Loucy (cell line): ENCODE data around the gene LTF.
"Not testable (repeated sequence)": the region's sequence is repeated elsewhere in the genome, so short reads cannot be mapped to it uniquely, and the experiment has no call there.

Source experiments
- H2AFZ ChIP-seq: fragments of 200-600 bp; sonication (generic); 2 replicates; pipeline ENCODE4 v1.6.0; 2016; ENCODE audit warnings: antibody characterized with exemption, mild to moderate bottlenecking, low read length, moderate library complexity
- H3F3A ChIP-seq: fragments of 200-600 bp; 2 replicates; pipeline ENCODE4 v1.6.0; 2016; ENCODE audit warnings: antibody characterized with exemption, low read depth, mild to moderate bottlenecking
- H3K27me3 ChIP-seq: fragments of 200-600 bp; sonication (generic); 2 replicates; pipeline ENCODE4 v1.6.1; 2014; ENCODE audit warnings: low read length, mild to moderate bottlenecking; ENCODE audit not compliant: insufficient read depth, poor library complexity, severe bottlenecking
- H3K36me3 ChIP-seq: fragments of 200-600 bp; sonication (generic); 2 replicates; pipeline ENCODE4 v1.6.1; 2016; ENCODE audit warnings: low read length; ENCODE audit not compliant: insufficient read depth
- H3K4me1 ChIP-seq: fragments of 200-600 bp; sonication (generic); 2 replicates; pipeline ENCODE4 v1.5.1; 2014; ENCODE audit warnings: low read length, mild to moderate bottlenecking; ENCODE audit not compliant: insufficient read depth, poor library complexity, severe bottlenecking
- H3K4me2 ChIP-seq: fragments of 200-600 bp; sonication (generic); 2 replicates; pipeline ENCODE4 v1.6.0; 2014; ENCODE audit warnings: antibody characterized with exemption, low read length, low read depth, mild to moderate bottlenecking; ENCODE audit not compliant: poor library complexity, severe bottlenecking
- H3K4me3 ChIP-seq: fragments of 200-600 bp; sonication (generic); 2 replicates; pipeline ENCODE4 v1.5.1; 2014; ENCODE audit warnings: low read length, mild to moderate bottlenecking, mixed read lengths; ENCODE audit not compliant: poor library complexity, severe bottlenecking
- H3K79me2 ChIP-seq: fragments of 200-600 bp; sonication (generic); 2 replicates; pipeline ENCODE4 v1.6.1; 2014; ENCODE audit warnings: low read length; ENCODE audit not compliant: insufficient read depth
- H3K9ac ChIP-seq: fragments of 200-600 bp; sonication (generic); 2 replicates; pipeline ENCODE4 v1.6.0; 2014; ENCODE audit warnings: mild to moderate bottlenecking, low read depth, low read length, moderate library complexity; ENCODE audit not compliant: poor library complexity, severe bottlenecking
- H3K9me2 ChIP-seq: fragments of 200-600 bp; sonication (generic); replicated peaks from 2 replicates; pipeline ENCODE4 v1.6.1; 2016; ENCODE audit warnings: low read depth, low read length, mixed read lengths
- H3K9me3 ChIP-seq: fragments of 200-600 bp; sonication (generic); 2 replicates; pipeline ENCODE4 v1.6.1; 2014; ENCODE audit warnings: mild to moderate bottlenecking, antibody characterized with exemption, low read length, low read depth; ENCODE audit not compliant: insufficient read depth
- H4K20me1 ChIP-seq: fragments of 200-600 bp; sonication (generic); 2 replicates; pipeline ENCODE4 v1.6.0; 2014; ENCODE audit warnings: antibody characterized with exemption, low read length, mild to moderate bottlenecking; ENCODE audit not compliant: insufficient read depth, poor library complexity, severe bottlenecking
- EZH2phosphoT487 ChIP-seq: fragments of 200-600 bp; IDR thresholded peaks from 2 replicates; pipeline ENCODE4 v1.6.1; 2018; ENCODE audit warnings: antibody characterized with exemption, mild to moderate bottlenecking, moderate library complexity, borderline replicate concordance
- TF ChIP-seq, protein P1 (sequence below): fragments of 200-600 bp; sonication (generic); conservative IDR thresholded peaks from 2 replicates; pipeline ENCODE4 v1.5.1; 2014; ENCODE audit warnings: mild to moderate bottlenecking, antibody characterized with exemption, low read length

The LTF gene

DNA sequence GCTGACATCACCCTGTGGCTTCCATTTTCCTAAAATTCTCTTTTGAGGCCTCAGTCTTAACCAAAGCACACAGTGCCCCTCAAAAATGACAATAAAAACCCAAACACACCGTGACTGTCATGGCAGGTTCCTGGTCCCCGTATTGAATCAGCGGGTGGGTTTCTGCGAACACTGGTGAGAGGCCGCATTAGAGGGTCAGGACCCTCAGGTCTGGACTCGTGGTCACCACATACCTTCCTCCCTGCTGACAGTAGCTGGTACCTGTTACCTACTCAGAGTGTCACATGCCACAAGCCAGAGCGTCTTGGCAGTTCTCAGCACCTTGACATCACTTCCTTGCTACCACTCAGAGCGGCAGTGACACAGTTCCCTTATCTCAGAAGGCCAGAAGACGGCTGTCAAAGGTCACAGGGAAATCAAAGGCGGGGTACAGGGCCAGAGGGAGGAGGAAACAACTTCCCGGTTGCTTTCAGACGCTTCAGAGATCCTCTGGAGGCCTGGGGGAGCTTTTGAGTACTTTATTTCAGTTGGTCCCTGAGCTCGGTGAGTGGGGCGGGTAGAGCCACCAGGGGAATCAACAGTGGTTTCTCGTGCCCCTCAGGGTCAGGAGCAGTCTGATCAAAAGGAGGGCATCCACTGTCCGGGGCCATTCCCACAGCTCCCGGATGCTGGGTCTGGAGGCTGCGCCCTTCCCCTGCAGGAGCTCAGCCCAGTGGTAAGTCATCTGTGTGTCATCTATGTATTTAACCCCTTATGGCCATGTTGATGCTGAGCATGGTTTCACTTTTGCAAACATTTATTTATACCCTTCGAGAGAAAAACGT, 57.7 kb downstream of the LTF start, which contains the start of the genes CCR5AS and CCRL2:
Gene CCR5AS, minus strand, starts transcription at position 279 of the 824 bp plus-strand sequence.
Gene CCRL2, plus strand, starts transcription at position 472 of the 824 bp plus-strand sequence. CDS start 821 bp downstream, outside the sequence.
- H3K9ac ChIP-seq: no peak within 1 kb of the TSS
- no peak for TF ChIP-seq EZH2phosphoT487
- TF ChIP-seq, protein P1, sequence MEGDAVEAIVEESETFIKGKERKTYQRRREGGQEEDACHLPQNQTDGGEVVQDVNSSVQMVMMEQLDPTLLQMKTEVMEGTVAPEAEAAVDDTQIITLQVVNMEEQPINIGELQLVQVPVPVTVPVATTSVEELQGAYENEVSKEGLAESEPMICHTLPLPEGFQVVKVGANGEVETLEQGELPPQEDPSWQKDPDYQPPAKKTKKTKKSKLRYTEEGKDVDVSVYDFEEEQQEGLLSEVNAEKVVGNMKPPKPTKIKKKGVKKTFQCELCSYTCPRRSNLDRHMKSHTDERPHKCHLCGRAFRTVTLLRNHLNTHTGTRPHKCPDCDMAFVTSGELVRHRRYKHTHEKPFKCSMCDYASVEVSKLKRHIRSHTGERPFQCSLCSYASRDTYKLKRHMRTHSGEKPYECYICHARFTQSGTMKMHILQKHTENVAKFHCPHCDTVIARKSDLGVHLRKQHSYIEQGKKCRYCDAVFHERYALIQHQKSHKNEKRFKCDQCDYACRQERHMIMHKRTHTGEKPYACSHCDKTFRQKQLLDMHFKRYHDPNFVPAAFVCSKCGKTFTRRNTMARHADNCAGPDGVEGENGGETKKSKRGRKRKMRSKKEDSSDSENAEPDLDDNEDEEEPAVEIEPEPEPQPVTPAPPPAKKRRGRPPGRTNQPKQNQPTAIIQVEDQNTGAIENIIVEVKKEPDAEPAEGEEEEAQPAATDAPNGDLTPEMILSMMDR: no peak

GRCh38 chr3:46406443-46406787, 58.3 kb downstream of the LTF start:
- Histone ChIP-seq H3K36me3 (no peaks in the 10 kb centered on the region), H3F3A (no peaks in the 10 kb centered on the region), H4K20me1 (no peaks in the 10 kb centered on the region), H3K9me2 (no peaks in the 10 kb centered on the region), H3K9ac (no peak overlapping the region), H2AFZ (no peak overlapping the region), H3K4me3 (no peak overlapping the region), H3K4me2 (no peak overlapping the region), H3K79me2 (no peaks in the 10 kb centered on the region), H3K27me3 (no peaks in the 10 kb centered on the region), H3K4me1 (peaks cover 13% of the 10 kb centered on the region), H3K9me3 (no peaks in the 10 kb centered on the region)
- TF ChIP-seq, protein P1: no peak
- no peak for TF ChIP-seq EZH2phosphoT487

More for the DNA sequence above, 57.7 kb downstream of the LTF start, which contains the start of the genes CCR5AS and CCRL2:
- no peaks in the 10 kb centered on the region for H4K20me1 ChIP-seq
- no peak within 1 kb of the TSS for H3K4me2 ChIP-seq
- H3K36me3 ChIP-seq: no peaks in the 10 kb centered on the region
- H2AFZ ChIP-seq: no peak within 1 kb of the TSS
- no peaks in the 10 kb centered on the region for H3K9me3 ChIP-seq
- peaks cover 13% of the 10 kb centered on the region for H3K4me1 ChIP-seq
- no peak within 1 kb of the TSS for H3K4me3 ChIP-seq
- no peaks in the 10 kb centered on the region for H3K27me3 ChIP-seq
- no peaks in the 10 kb centered on the region for H3F3A ChIP-seq
- H3K9me2 ChIP-seq: no peaks in the 10 kb centered on the region
- no peaks in the 10 kb centered on the region for H3K79me2 ChIP-seq

DNA sequence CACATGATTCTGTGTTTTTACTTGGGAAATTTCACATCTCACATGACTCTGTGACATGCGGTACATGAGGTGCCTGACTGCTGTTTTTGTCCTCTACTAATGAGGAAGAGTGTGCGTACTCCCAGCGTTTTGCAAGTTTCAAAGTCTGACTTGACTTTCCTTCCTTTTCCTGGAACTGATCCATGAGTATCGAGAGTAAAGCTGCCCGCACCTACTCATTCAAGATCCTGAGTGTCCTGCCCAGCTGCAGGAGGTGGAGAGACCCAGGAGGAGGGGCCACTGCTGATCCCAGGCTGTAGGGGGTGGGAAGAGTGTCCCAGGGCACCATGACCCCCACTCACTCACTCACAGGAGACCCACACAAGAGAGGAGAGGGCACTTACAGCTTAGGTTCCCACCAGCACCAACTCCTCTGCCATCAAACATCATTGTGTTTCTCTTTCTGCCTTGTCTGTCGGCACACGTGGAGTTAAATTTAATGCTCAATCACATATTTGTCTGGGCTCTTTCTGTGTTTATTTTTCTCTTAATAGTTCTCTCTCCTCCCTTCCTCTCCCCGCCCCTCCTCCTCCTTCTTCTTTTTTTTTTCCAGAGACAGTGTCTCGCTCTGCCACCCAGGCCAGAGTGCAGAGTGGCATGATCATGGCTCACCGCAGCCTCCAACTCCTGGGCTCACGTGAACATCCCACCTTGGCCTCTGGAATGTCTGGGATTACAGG, 59.2 kb downstream of the LTF start:
- no peak overlapping the region for H3K9ac ChIP-seq
- no peaks in the 10 kb centered on the region for H3K9me2 ChIP-seq
- no peaks in the 10 kb centered on the region for H3K9me3 ChIP-seq
- H3K27me3 ChIP-seq: no peaks in the 10 kb centered on the region
- H3K4me3 ChIP-seq: no peak overlapping the region
- H4K20me1 ChIP-seq: no peaks in the 10 kb centered on the region
- H3K36me3 ChIP-seq: no peaks in the 10 kb centered on the region
- no peak overlapping the region for H3K4me2 ChIP-seq
- no peaks in the 10 kb centered on the region for H3K79me2 ChIP-seq
- H3K4me1 ChIP-seq: peaks cover 13% of the 10 kb centered on the region
- TF ChIP-seq, protein P1: no peak
- TF ChIP-seq EZH2phosphoT487: no peak
- H3F3A ChIP-seq: no peaks in the 10 kb centered on the region
- no peak overlapping the region for H2AFZ ChIP-seq

- not testable (repeated sequence) for H3K9ac ChIP-seq, H3K79me2 ChIP-seq, H3F3A ChIP-seq, H3K4me3 ChIP-seq, H3K4me2 ChIP-seq, H3K27me3 ChIP-seq, H3K9me3 ChIP-seq, H3K36me3 ChIP-seq, H3K9me2 ChIP-seq, H4K20me1 ChIP-seq, H3K4me1 ChIP-seq, H2AFZ ChIP-seq
Observed at GRCh38 chr3:46402902-46403301, 61.8 kb downstream of the LTF start.
